Tibial nerve (tissue), 3 donors: Measurements from ENCODE around the gene NTPCR.

Experiments
- POLR2A ChIP-seq, 2 donors: fragments of 450-650 bp; IDR thresholded peaks; one replicate each; pipeline ENCODE4 v1.6.1; 2017; ENCODE audit warnings: antibody characterized with exemption in 2 of 2, mild to moderate bottlenecking in 2 of 2, moderate library complexity in 2 of 2
- TF ChIP-seq, protein P1 (sequence below), 5 experiments: fragments of 200-600 bp in 3 of 5; fragments of 450-650 bp in 2 of 5; sonication (generic) in 3 of 5; IDR thresholded peaks; one replicate each; pipeline ENCODE4 v1.5.1; 2016 to 2019; ENCODE audit warnings: antibody characterized with exemption in 5 of 5, mild to moderate bottlenecking in 3 of 5, moderate library complexity in 2 of 5

DNA sequence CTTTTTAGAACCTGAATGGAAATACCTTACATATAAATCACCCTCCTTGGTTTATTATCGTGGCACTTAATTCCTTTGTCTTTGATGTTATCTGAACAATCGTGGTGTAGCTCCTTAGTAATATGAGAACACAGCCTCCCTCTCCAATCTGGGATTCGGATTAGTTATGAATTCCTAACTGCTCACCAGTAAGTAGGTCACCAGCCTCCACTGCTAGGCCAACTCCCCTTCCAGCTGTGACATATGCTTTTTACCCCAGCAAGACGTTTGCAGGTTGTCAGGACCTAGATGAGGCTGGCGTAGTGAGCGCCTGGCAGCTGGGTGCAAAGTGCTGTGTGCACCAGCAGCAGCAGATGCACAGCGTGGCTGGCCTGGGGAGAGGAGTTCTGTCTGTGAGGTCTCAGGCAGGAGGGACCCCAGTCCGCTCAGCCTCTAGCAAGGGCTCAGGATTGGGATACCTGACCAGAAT is 38.2 kb downstream of the NTPCR start:
- no peak for TF ChIP-seq POLR2A (IDR thresholded peaks at IDR 0.05)
- TF ChIP-seq, protein P1, sequence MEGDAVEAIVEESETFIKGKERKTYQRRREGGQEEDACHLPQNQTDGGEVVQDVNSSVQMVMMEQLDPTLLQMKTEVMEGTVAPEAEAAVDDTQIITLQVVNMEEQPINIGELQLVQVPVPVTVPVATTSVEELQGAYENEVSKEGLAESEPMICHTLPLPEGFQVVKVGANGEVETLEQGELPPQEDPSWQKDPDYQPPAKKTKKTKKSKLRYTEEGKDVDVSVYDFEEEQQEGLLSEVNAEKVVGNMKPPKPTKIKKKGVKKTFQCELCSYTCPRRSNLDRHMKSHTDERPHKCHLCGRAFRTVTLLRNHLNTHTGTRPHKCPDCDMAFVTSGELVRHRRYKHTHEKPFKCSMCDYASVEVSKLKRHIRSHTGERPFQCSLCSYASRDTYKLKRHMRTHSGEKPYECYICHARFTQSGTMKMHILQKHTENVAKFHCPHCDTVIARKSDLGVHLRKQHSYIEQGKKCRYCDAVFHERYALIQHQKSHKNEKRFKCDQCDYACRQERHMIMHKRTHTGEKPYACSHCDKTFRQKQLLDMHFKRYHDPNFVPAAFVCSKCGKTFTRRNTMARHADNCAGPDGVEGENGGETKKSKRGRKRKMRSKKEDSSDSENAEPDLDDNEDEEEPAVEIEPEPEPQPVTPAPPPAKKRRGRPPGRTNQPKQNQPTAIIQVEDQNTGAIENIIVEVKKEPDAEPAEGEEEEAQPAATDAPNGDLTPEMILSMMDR (IDR thresholded peaks at IDR 0.05): no peak
